ENCODE results near the gene CNOT10. TPM values are rescaled to one million over a fixed set of nuclear protein-coding genes. Genes with fewer than 3 reads are reported as not detected.
A peak's percentile ranks its signal among the peaks of the same experiment; 100 is the strongest.

Gene CNOT10
- total RNA-seq, 2 donors from 2014 or later = 23.8 to 34.1 TPM

- Histone ChIP-seq H3K9ac (ENCODE audit: low read depth in 2 of 2, low read length in 2 of 2) (peak overlapping the region in 1 of 2 donors; percentile 67), H3K27me3 (no peaks in the 10 kb centered on the region), H3K36me3 (no peaks in the 10 kb centered on the region), H3K9me3 (no peaks in the 10 kb centered on the region), H3K4me1 (peaks cover 6% of the 10 kb centered on the region), H3K27ac (peak overlapping the region; percentile 81), H3K4me3 (peak overlapping the region; percentile 59)
- no peak for DNase-seq
- intact Hi-C loops (cut with DNase I) = no loop called here
- TF ChIP-seq CTCF (IDR thresholded peaks at IDR 0.05) = no peak
Observed at GRCh38 chr3:32684029-32684799, 774 bp upstream of the CNOT10 start.

DNA sequence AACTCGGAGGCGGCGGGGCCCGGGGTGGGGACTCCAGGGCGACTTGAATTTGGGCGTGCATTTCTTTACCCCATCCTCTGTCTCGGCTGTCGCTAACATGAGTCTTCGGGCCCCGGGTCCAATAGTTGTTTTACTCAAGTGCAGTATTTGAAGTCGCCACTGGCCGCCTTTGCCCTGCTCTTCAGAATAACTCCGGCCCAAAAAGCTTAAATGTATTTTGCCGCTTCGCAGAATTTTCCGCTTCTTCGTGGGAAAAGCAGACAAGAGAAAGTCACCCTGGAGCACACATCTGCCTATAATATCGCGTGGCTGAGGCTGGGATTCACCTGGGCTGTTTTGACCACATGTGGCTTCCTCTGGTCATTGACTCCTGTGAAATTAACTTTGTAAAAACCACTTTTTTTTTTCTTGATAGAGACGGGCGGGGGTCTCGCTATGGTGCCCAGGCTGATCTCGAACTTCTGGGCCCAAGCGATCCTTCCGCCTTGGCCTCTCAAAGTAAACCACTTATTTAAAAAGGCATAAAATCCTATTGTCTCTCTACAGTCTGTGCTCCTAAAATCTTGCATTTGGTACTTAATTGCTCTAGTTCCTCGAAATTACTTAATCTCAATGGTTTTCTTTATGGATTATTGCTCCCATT, 676 bp downstream of the CNOT10 start:
- peak overlapping the region; percentile 59 for H3K4me3 ChIP-seq
- peaks cover 6% of the 10 kb centered on the region for H3K4me1 ChIP-seq
- H3K36me3 ChIP-seq = no peaks in the 10 kb centered on the region
- H3K27ac ChIP-seq = peak overlapping the region; percentile 81
- TF ChIP-seq CTCF (IDR thresholded peaks at IDR 0.05) = no peak
- H3K9me3 ChIP-seq = no peaks in the 10 kb centered on the region
- intact Hi-C loops (cut with DNase I) = no loop called here
- peak overlapping the region; percentile 67 to 80 for H3K9ac ChIP-seq (ENCODE audit: low read depth in 2 of 2, low read length in 2 of 2)
- DNase-seq = no peak
- no peaks in the 10 kb centered on the region for H3K27me3 ChIP-seq

DNA sequence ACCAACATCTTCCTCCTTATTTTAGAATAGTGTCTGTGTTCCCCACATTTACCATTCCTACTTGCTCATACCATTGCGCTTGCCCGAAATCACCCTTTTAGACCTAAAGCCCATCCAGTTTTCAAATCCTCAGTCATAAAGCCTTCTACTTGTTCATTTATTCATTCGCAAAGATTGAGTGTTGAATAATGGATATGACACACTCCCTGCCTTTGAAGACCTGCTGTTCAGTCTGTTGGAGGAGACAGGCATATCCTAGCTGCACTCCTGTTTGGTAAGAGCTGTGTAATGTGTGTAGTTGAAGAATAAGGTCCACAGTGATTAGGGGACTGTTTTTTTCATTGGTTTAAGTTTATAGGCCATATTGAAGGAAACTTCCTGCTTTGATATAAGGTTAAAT, 1.7 kb downstream of the CNOT10 start:
- no peak overlapping the region for H3K27ac ChIP-seq
- TF ChIP-seq CTCF (IDR thresholded peaks at IDR 0.05) = no peak

GRCh38 chr3:32691847-32692246, 6.9 kb downstream of the CNOT10 start:
- no peak overlapping the region for H3K4me3 ChIP-seq
- no peaks in the 10 kb centered on the region for H3K27me3 ChIP-seq
- intact Hi-C loops (cut with DNase I) = no loop called here
- DNase-seq = no peak
- no peak overlapping the region for H3K9ac ChIP-seq (ENCODE audit: low read depth in 2 of 2, low read length in 2 of 2)
- no peaks in the 10 kb centered on the region for H3K9me3 ChIP-seq
- no peak overlapping the region for H3K27ac ChIP-seq
- H3K4me1 ChIP-seq = no peaks in the 10 kb centered on the region
- no peaks in the 10 kb centered on the region for H3K36me3 ChIP-seq
- TF ChIP-seq CTCF (IDR thresholded peaks at IDR 0.05) = no peak

More for the DNA sequence above, 1.7 kb downstream of the CNOT10 start:
- DNase-seq = no peak
- no peak overlapping the region for H3K4me3 ChIP-seq
- H3K27me3 ChIP-seq = no peaks in the 10 kb centered on the region
- H3K9me3 ChIP-seq = no peaks in the 10 kb centered on the region
- H3K9ac ChIP-seq (ENCODE audit: low read depth in 2 of 2, low read length in 2 of 2) = no peak overlapping the region
- intact Hi-C loops (cut with DNase I) = no loop called here
- peaks cover 6% of the 10 kb centered on the region for H3K4me1 ChIP-seq
- no peaks in the 10 kb centered on the region for H3K36me3 ChIP-seq

GRCh38 chr3:32696523-32696922, 11.5 kb downstream of the CNOT10 start:
- intact Hi-C loops (cut with DNase I) = no loop called here
- DNase-seq = no peak
- no peak overlapping the region for H3K27ac ChIP-seq

More at GRCh38 chr3:32696523-32696922, 11.5 kb downstream of the CNOT10 start:
- Histone ChIP-seq H3K36me3 (no peaks in the 10 kb centered on the region), H3K27me3 (no peaks in the 10 kb centered on the region), H3K4me1 (no peaks in the 10 kb centered on the region), H3K9ac (ENCODE audit: low read depth in 2 of 2, low read length in 2 of 2) (no peak overlapping the region), H3K9me3 (no peaks in the 10 kb centered on the region), H3K4me3 (no peak overlapping the region)
- no peak for TF ChIP-seq CTCF (IDR thresholded peaks at IDR 0.05)
